ENCODE data around the gene MGAT5. TPM values are rescaled to one million over a fixed set of nuclear protein-coding genes. Genes with fewer than 3 reads are reported as not detected.

Gene MGAT5
- total RNA-seq, 4 donors from 2014 or later: 47.4 to 56.4 (median 50.3) TPM

DNA sequence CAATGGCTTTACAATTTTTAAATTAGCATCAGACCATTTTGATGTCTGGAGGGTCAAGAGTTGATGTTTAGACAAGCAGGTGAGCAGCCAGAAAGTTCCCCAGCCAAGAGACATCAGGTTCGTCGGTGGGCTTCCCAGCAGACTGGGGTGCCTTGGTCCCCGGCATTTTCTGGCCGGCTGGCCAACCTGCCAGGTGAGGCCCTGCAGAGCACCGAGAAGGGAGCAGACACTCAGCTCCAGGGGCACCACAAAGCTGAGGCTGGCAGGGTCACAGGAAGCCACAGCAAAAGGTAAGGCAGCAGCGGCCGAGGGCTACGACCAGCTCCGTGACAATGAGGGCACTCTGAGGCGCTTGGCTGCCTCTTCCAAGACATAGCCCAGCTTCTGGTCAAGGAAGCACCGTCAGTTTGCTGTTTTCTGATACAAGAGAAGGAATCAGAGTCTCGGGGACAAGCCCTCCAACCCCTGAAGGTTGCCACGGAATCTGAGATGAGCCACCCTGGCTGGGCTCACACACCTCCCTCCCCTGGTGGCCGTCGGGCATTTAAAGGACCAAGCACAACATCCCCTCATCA is 229.0 kb downstream of the MGAT5 start:
- Histone ChIP-seq H3K27me3 (peaks cover 0 to 13% (median 0%) of the 10 kb centered on the region in 4 donors), H3K36me3 (no peaks in the 10 kb centered on the region), H3K9me3 (no peaks in the 10 kb centered on the region), H3K4me3 (no peak overlapping the region), H3K4me1 (no peaks in the 10 kb centered on the region), H3K27ac (replicated peaks in 1 of 4) (no peak overlapping the region)
- 84% methylated on average over 7 of the region's 15 CpGs for WGBS
- intact Hi-C loops (cut with DNase I): no loop called here
- no peak for TF ChIP-seq POLR2AphosphoS5 (IDR thresholded peaks at IDR 0.05)
- TF ChIP-seq, protein P1, sequence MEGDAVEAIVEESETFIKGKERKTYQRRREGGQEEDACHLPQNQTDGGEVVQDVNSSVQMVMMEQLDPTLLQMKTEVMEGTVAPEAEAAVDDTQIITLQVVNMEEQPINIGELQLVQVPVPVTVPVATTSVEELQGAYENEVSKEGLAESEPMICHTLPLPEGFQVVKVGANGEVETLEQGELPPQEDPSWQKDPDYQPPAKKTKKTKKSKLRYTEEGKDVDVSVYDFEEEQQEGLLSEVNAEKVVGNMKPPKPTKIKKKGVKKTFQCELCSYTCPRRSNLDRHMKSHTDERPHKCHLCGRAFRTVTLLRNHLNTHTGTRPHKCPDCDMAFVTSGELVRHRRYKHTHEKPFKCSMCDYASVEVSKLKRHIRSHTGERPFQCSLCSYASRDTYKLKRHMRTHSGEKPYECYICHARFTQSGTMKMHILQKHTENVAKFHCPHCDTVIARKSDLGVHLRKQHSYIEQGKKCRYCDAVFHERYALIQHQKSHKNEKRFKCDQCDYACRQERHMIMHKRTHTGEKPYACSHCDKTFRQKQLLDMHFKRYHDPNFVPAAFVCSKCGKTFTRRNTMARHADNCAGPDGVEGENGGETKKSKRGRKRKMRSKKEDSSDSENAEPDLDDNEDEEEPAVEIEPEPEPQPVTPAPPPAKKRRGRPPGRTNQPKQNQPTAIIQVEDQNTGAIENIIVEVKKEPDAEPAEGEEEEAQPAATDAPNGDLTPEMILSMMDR (IDR thresholded peaks at IDR 0.05): no peak
- no peak for TF ChIP-seq EP300 (IDR thresholded peaks at IDR 0.05)
- TF ChIP-seq POLR2A (IDR thresholded peaks at IDR 0.05; ENCODE audit: low read depth): no peak
- no peak for DNase-seq (ENCODE audit: extremely low spot score)

DNA sequence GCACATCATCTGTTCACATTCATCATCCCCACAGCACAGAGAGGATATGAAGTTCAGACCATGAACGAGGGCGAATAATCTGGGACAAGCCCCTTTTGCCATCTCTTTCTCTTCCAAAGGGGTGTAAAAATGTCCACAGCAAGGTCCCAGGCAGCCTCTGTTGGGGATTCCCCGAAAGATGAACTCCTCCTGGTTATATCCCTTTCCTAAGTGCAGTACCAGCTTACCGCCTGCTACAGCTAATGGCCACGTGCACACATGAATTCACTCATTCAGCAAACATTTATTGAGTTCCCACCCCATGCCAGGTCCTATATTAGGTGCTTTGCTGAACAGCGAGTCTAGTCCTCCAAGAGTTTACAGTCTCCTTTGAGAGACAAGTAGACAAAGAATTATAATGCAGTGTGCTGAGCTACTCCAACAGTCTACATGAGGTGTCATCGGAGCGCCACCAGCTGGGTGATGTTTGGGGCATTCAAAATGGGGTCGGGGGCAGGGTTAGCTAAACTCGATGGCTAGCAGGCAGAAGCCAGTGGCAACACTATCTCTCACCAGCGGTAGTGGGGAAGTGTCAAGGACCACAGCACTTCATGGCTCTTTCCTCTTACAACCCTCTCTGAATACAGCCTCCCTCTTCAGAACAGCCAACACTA is 236.0 kb downstream of the MGAT5 start:
- WGBS: 89% methylated on average over 10 of the region's 11 CpGs
- Histone ChIP-seq H3K9me3 (no peaks in the 10 kb centered on the region), H3K36me3 (no peaks in the 10 kb centered on the region), H3K27ac (replicated peaks in 1 of 4) (no peak overlapping the region), H3K4me3 (no peak overlapping the region), H3K27me3 (no peaks in the 10 kb centered on the region), H3K4me1 (peaks cover 0 to 4% (median 0%) of the 10 kb centered on the region in 4 donors)
- DNase-seq (ENCODE audit: extremely low spot score): no peak
- no peak for TF ChIP-seq POLR2A (IDR thresholded peaks at IDR 0.05; ENCODE audit: low read depth)
- no peak for TF ChIP-seq EP300 (IDR thresholded peaks at IDR 0.05)
- TF ChIP-seq POLR2AphosphoS5 (IDR thresholded peaks at IDR 0.05): no peak
- TF ChIP-seq, protein P1 (IDR thresholded peaks at IDR 0.05): no peak
- intact Hi-C loops (cut with DNase I): no loop called here

DNA sequence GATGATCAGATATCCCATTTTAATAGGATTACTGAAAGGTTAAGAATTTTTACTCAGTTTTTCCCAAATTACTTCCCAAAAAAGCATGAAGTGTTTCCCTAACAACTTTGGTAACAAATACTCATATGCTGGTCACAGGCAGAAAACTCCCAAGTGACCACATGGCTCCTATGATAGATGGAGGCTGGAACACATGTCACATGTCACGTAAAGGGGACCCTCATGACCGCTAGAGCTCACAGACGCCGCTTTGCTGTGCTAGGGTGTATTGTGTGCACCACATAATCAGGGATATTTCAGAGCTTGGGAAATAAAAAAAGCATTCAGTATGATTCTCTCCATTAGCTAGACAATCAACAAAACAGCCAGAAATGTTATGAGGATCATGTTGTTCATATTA is 236.7 kb downstream of the MGAT5 start:
- no peak overlapping the region for H3K27ac ChIP-seq (replicated peaks in 1 of 4)

DNA sequence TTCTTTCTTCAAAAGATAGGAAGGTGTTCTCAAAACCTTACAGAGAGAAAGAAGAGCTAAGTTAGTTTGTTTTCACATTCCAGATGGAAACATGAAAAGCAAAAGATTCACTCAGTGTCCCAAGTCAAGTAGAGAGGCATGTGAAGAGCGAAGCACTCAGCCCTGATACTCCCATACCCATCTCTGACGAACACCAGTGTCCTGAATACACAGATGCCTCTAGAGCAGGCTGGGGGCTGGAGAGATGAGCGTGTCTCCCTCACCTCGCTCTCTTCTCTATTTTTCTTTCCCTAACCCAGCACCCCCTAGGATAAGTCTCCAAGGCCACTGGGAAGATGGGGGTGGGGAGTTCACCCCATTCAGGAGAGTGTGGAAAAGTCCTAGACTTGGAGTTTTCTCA is 237.2 kb downstream of the MGAT5 start:
- DNase-seq (ENCODE audit: extremely low spot score): no peak
- H3K36me3 ChIP-seq: no peaks in the 10 kb centered on the region
- no peaks in the 10 kb centered on the region for H3K27me3 ChIP-seq
- no peak overlapping the region for H3K4me3 ChIP-seq
- H3K9me3 ChIP-seq: no peaks in the 10 kb centered on the region
- intact Hi-C loops (cut with DNase I): no loop called here
- peaks cover 0 to 4% (median 0%) of the 10 kb centered on the region in 4 donors for H3K4me1 ChIP-seq
- TF ChIP-seq EP300 (IDR thresholded peaks at IDR 0.05): no peak
- TF ChIP-seq, protein P1 (IDR thresholded peaks at IDR 0.05): no peak
- no peak for TF ChIP-seq POLR2AphosphoS5 (IDR thresholded peaks at IDR 0.05)
- TF ChIP-seq POLR2A (IDR thresholded peaks at IDR 0.05; ENCODE audit: low read depth): no peak
- H3K27ac ChIP-seq (replicated peaks in 1 of 4): no peak overlapping the region
- WGBS: 74% methylated on average over 4 of the region's 4 CpGs

More for the DNA sequence above, 236.7 kb downstream of the MGAT5 start:
- intact Hi-C loops (cut with DNase I): no loop called here
- Histone ChIP-seq H3K27me3 (no peaks in the 10 kb centered on the region), H3K36me3 (no peaks in the 10 kb centered on the region), H3K4me1 (peaks cover 0 to 4% (median 0%) of the 10 kb centered on the region in 4 donors), H3K9me3 (no peaks in the 10 kb centered on the region), H3K4me3 (no peak overlapping the region)
- TF ChIP-seq, protein P1 (IDR thresholded peaks at IDR 0.05): no peak
- no peak for TF ChIP-seq POLR2A (IDR thresholded peaks at IDR 0.05; ENCODE audit: low read depth)
- no peak for TF ChIP-seq EP300 (IDR thresholded peaks at IDR 0.05)
- no peak for TF ChIP-seq POLR2AphosphoS5 (IDR thresholded peaks at IDR 0.05)
- DNase-seq (ENCODE audit: extremely low spot score): no peak
- 79% methylated on average over 4 of the region's 4 CpGs for WGBS
